ENCODE data around the gene FOXO3. TPM values are rescaled to one million over a fixed set of nuclear protein-coding genes. Genes with fewer than 3 reads are reported as not detected.
"Not testable (repeated sequence)": the region's sequence is repeated elsewhere in the genome, so short reads cannot be mapped to it uniquely, and the experiment has no call there.

FOXO3 gene
- total RNA-seq, 1 donor from 2014 or later: 34.6 TPM

- H3K4me3 Mint-ChIP-seq (ENCODE audit: unreplicated experiment): peak overlapping the region; percentile 92
- DNase-seq (ENCODE audit: low spot score): peak; percentile 67
- H3K9me3 Mint-ChIP-seq (ENCODE audit: unreplicated experiment): no peaks in the 10 kb centered on the region
- peak overlapping the region; percentile 61 for H3K27ac Mint-ChIP-seq (ENCODE audit: unreplicated experiment)
- H3K4me1 Mint-ChIP-seq (ENCODE audit: unreplicated experiment): peaks cover 34% of the 10 kb centered on the region
- H3K36me3 Mint-ChIP-seq (ENCODE audit: low read depth, unreplicated experiment): peaks cover 13% of the 10 kb centered on the region
- TF ChIP-seq CTCF (IDR thresholded peaks at IDR 0.05; ENCODE audit: unreplicated experiment): no peak
- H3K27me3 Mint-ChIP-seq (ENCODE audit: unreplicated experiment): peaks cover 16% of the 10 kb centered on the region
These were observed 744 bp upstream of the FOXO3 start for GRCh38 chr6:108559884-108560462.

GRCh38 chr6:108561309-108561647, 561 bp downstream of the FOXO3 start:
- not testable (repeated sequence) for H3K9me3 Mint-ChIP-seq (ENCODE audit: unreplicated experiment); H3K4me3 Mint-ChIP-seq (ENCODE audit: unreplicated experiment); H3K27ac Mint-ChIP-seq (ENCODE audit: unreplicated experiment)
- Mint-ChIP-seq H3K36me3 (ENCODE audit: low read depth, unreplicated experiment) (peaks cover 13% of the 10 kb centered on the region), H3K4me1 (ENCODE audit: unreplicated experiment) (peaks cover 47% of the 10 kb centered on the region), H3K27me3 (ENCODE audit: unreplicated experiment) (peaks cover 16% of the 10 kb centered on the region)
- DNase-seq (ENCODE audit: low spot score): peak; percentile 18

DNA sequence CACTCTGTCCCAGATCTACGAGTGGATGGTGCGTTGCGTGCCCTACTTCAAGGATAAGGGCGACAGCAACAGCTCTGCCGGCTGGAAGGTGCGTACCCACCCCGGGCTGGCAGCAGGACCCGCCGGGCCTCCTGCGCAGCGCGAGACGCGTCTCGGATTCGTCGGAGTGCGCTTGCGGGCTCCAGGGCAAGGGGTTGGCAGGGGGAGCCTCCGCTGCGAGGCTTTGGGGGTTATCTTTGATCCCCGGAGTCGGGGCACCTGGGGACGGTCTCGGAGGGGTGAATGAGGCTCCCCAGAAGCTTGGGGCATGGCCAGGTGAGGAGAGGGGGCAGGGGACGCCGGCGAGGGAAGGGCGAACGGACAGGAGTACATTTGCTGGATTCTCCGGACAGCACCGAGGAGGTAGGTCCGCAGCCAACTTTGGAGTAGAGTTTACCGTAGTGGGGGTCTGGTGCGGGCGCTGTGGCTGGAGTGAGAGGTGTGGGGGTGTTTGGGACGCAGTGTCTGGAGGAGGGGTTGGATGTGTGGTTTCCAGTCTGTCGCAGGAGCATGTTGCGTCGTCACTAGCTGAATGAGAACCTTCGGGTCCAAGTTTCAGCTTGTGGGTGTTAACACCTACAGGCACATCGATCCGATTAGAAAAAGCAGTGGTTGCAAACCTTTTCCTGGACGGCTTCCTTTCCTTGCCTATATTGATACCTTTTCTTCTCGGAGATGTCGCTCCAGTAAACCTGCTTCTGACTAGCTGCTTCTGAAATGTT, 1.2 kb downstream of the FOXO3 start:
- Mint-ChIP-seq H3K36me3 (ENCODE audit: low read depth, unreplicated experiment) (peaks cover 17% of the 10 kb centered on the region), H3K27me3 (ENCODE audit: unreplicated experiment) (peaks cover 16% of the 10 kb centered on the region), H3K9me3 (ENCODE audit: unreplicated experiment) (no peaks in the 10 kb centered on the region), H3K4me1 (ENCODE audit: unreplicated experiment) (peaks cover 47% of the 10 kb centered on the region), H3K27ac (ENCODE audit: unreplicated experiment) (peak overlapping the region; percentile 74), H3K4me3 (ENCODE audit: unreplicated experiment) (peak overlapping the region; percentile 98)
- DNase-seq (ENCODE audit: low spot score): peak; percentile 38
- TF ChIP-seq CTCF (IDR thresholded peaks at IDR 0.05; ENCODE audit: unreplicated experiment): no peak

GRCh38 chr6:108562503-108562993, 1.8 kb downstream of the FOXO3 start:
- H3K4me1 Mint-ChIP-seq (ENCODE audit: unreplicated experiment): peaks cover 42% of the 10 kb centered on the region
- peak overlapping the region; percentile 98 for H3K4me3 Mint-ChIP-seq (ENCODE audit: unreplicated experiment)

DNA sequence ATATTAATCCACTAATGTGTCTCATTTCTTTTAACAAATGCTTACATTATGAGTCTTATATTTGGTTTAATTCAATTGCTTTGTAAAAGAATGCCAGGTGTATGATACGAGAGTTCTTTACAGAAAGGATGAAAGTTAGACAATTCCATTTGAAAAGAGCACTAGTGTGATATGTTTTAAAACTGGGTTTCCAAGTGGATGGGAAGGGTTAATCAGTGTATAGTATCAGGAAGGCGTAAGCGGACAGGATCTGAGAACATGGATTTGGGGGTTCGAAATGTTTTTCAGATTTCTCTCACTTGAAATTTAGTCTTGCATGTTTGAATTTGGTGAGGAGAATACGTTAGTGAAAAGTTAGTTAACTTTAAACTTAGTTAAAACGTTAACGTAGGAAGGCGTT, 2.6 kb downstream of the FOXO3 start:
- no peak for TF ChIP-seq CTCF (IDR thresholded peaks at IDR 0.05; ENCODE audit: unreplicated experiment)
- H3K27ac Mint-ChIP-seq (ENCODE audit: unreplicated experiment): peak overlapping the region; percentile 74
- H3K36me3 Mint-ChIP-seq (ENCODE audit: low read depth, unreplicated experiment): peaks cover 23% of the 10 kb centered on the region
- peaks cover 16% of the 10 kb centered on the region for H3K27me3 Mint-ChIP-seq (ENCODE audit: unreplicated experiment)
- H3K4me1 Mint-ChIP-seq (ENCODE audit: unreplicated experiment): peaks cover 42% of the 10 kb centered on the region
- H3K9me3 Mint-ChIP-seq (ENCODE audit: unreplicated experiment): no peaks in the 10 kb centered on the region
- DNase-seq (ENCODE audit: low spot score): no peak
- H3K4me3 Mint-ChIP-seq (ENCODE audit: unreplicated experiment): peak overlapping the region; percentile 98

More at GRCh38 chr6:108562503-108562993, 1.8 kb downstream of the FOXO3 start:
- Mint-ChIP-seq H3K9me3 (ENCODE audit: unreplicated experiment) (no peaks in the 10 kb centered on the region), H3K36me3 (ENCODE audit: low read depth, unreplicated experiment) (peaks cover 20% of the 10 kb centered on the region), H3K27me3 (ENCODE audit: unreplicated experiment) (peaks cover 16% of the 10 kb centered on the region), H3K27ac (ENCODE audit: unreplicated experiment) (peak overlapping the region; percentile 74)
- peak; percentile 63 for DNase-seq (ENCODE audit: low spot score)
- TF ChIP-seq CTCF (IDR thresholded peaks at IDR 0.05; ENCODE audit: unreplicated experiment): no peak

Measured in endothelial cell (in vitro differentiated cells).